PC-3 (cell line): Measurements from ENCODE around the gene SF3A2. TPM values are rescaled to one million over a fixed set of nuclear protein-coding genes. Genes with fewer than 3 reads are reported as not detected.

Experiments
- ATAC-seq: fragments of 200-7000 bp; cut with Tn5 transposase; 2 replicates; pipeline ENCODE4 v1.9.1; 2020; ENCODE audit warnings: mild to moderate bottlenecking, moderate library complexity
- BruUV-seq: library from RNA; stranded (reverse); fragments of 400-500 nt; replicated peaks from 2 replicates; lab custom pipeline; 2021; lab: Mats Ljungman, UMichigan
- CTCF ChIA-PET: fragments of 300-600 bp; sonication (Branson Sonifier 250); formaldehyde crosslinking; loops from one replicate; lab custom pipeline; 2022; ENCODE audit warnings: antibody characterized with exemption; lab: Charles Lee
- POLR2A ChIA-PET: fragments of 300-600 bp; sonication (Branson Sonifier 250); formaldehyde crosslinking; loops from one replicate; lab custom pipeline; 2022; ENCODE audit warnings: antibody characterized with exemption; ENCODE audit not compliant: unreplicated experiment; lab: Charles Lee
- DNase-seq: peaks from one replicate; pipeline ENCODE4 v3.0.0-alpha.2; 2015
- H2AFZ ChIP-seq: fragments of 300-600 bp; sonication (generic); 2 replicates; pipeline ENCODE4 v1.6.0; 2016; ENCODE audit warnings: antibody characterized with exemption, low read length
- H3F3A ChIP-seq: fragments of 300-600 bp; sonication (generic); one replicate; pipeline ENCODE4 v1.6.0; 2017; ENCODE audit warnings: antibody characterized with exemption, low read length, control low read depth, mild to moderate bottlenecking; ENCODE audit not compliant: unreplicated experiment
- H3K27ac ChIP-seq: fragments of 300-600 bp; sonication (generic); 2 replicates; pipeline ENCODE4 v1.5.1; 2016; ENCODE audit warnings: mild to moderate bottlenecking, low read length
- H3K27me3 ChIP-seq: fragments of 300-600 bp; sonication (generic); 2 replicates; pipeline ENCODE4 v1.6.1; 2016; ENCODE audit warnings: low read length, mixed read lengths
- H3K36me3 ChIP-seq: fragments of 300-600 bp; sonication (generic); 2 replicates; pipeline ENCODE4 v1.6.1; 2016; ENCODE audit warnings: low read depth, mixed run types, low read length, mixed read lengths
- H3K4me1 ChIP-seq: fragments of 300-600 bp; sonication (generic); 2 replicates; pipeline ENCODE4 v1.5.1; 2016; ENCODE audit warnings: low read length; ENCODE audit not compliant: insufficient read depth
- H3K4me2 ChIP-seq: fragments of 300-600 bp; sonication (generic); 2 replicates; pipeline ENCODE4 v1.6.0; 2016; ENCODE audit warnings: low read length
- H3K4me3 ChIP-seq: fragments of 300-600 bp; sonication (generic); 2 replicates; pipeline ENCODE4 v1.5.1; 2016; ENCODE audit warnings: mild to moderate bottlenecking, low read length, mixed read lengths
- H3K79me2 ChIP-seq: fragments of 300-600 bp; sonication (generic); 2 replicates; pipeline ENCODE4 v1.6.1; 2017; ENCODE audit warnings: low read length, mixed read lengths
- H3K9ac ChIP-seq: fragments of 300-600 bp; sonication (generic); 2 replicates; pipeline ENCODE4 v1.6.0; 2016; ENCODE audit warnings: mild to moderate bottlenecking, low read length
- H3K9me2 ChIP-seq: fragments of 300-600 bp; sonication (generic); replicated peaks from 2 replicates; pipeline ENCODE4 v1.6.1; 2016; ENCODE audit warnings: mixed run types, low read length, mixed read lengths
- H3K9me3 ChIP-seq: fragments of 300-600 bp; sonication (generic); 2 replicates; pipeline ENCODE4 v1.6.1; 2016; ENCODE audit warnings: low read length, mixed read lengths
- H4K20me1 ChIP-seq: fragments of 300-600 bp; sonication (generic); 2 replicates; pipeline ENCODE4 v1.6.1; 2016; ENCODE audit warnings: low read length, mixed read lengths
- EZH2 ChIP-seq: fragments of 300-600 bp; sonication (generic); IDR thresholded peaks from one replicate; pipeline ENCODE4 v1.6.1; 2017; ENCODE audit warnings: antibody characterized with exemption, mild to moderate bottlenecking, low read length; ENCODE audit not compliant: unreplicated experiment
- EZH2phosphoT487 ChIP-seq: fragments of 300-600 bp; sonication (generic); IDR thresholded peaks from 2 replicates; pipeline ENCODE4 v1.6.1; 2018; ENCODE audit warnings: mild to moderate bottlenecking, antibody characterized with exemption, low read length, borderline replicate concordance
- intact Hi-C: fragments of 100-400 bp; cut with micrococcal nuclease; formaldehyde crosslinking; loops from 2 replicates; pipeline ENCODE4 v1.9.0; 2023
- total RNA-seq: library from RNA; depleted of rRNA; stranded (reverse); fragments of >200 nt; gene quantifications from 2 replicates; pipeline ENCODE4 v1.2.3, GENCODE V29; 2014
- TF ChIP-seq, protein P1 (sequence below): fragments of 300-600 bp; sonication (generic); conservative IDR thresholded peaks from 2 replicates; pipeline ENCODE4 v1.5.1; 2017; ENCODE audit warnings: antibody characterized with exemption, low read depth, mild to moderate bottlenecking, low read length

SF3A2 gene
- total RNA-seq, 1 experiment from 2014 or later, result 55.5 TPM

DNA sequence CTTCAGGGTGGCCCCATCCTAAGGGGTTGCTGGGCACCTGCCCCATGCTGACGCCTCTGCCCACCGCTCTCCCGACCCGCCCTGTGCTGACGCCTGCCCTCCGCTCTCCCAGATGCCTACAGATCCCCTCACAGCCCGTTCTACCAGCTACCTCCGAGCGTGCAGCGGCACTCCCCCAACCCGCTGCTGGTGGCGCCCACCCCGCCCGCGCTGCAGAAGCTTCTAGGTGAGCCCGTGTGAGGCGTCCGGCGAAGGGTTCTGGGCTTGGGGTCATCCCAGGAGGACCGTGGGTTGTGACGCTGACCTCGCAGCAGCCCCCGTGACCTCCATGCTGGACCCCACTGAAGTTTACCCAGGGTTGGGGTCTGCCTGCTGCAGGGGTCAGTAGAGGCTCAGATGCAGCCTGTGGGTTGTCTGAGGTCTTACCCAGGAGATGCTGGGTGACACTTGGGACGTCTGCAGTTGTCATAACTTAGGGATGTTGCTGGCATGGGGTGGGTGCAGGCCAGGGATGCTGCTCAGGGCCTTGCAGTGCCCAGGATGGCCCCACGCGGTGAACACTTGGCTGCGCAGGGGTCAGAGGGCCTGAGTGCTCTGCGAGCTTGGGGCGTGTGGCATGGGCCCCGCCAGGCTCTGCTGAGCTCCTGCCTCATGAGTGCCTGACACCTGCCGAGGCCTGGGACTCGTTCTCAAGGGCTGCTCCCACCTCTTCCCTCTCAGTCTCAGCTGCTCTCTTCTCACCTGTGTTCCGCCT is 25.5 kb upstream of the SF3A2 start:
- CTCF ChIA-PET, result no interaction called here
- no peak overlapping the region for H3K9ac ChIP-seq
- TF ChIP-seq, protein P1, sequence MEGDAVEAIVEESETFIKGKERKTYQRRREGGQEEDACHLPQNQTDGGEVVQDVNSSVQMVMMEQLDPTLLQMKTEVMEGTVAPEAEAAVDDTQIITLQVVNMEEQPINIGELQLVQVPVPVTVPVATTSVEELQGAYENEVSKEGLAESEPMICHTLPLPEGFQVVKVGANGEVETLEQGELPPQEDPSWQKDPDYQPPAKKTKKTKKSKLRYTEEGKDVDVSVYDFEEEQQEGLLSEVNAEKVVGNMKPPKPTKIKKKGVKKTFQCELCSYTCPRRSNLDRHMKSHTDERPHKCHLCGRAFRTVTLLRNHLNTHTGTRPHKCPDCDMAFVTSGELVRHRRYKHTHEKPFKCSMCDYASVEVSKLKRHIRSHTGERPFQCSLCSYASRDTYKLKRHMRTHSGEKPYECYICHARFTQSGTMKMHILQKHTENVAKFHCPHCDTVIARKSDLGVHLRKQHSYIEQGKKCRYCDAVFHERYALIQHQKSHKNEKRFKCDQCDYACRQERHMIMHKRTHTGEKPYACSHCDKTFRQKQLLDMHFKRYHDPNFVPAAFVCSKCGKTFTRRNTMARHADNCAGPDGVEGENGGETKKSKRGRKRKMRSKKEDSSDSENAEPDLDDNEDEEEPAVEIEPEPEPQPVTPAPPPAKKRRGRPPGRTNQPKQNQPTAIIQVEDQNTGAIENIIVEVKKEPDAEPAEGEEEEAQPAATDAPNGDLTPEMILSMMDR, result no peak
- POLR2A ChIA-PET, result no interaction called here
- no peak for DNase-seq
- H3K4me1 ChIP-seq, result no peaks in the 10 kb centered on the region
- no peak overlapping the region for H3K4me3 ChIP-seq
- no peaks in the 10 kb centered on the region for H3F3A ChIP-seq
- no peaks in the 10 kb centered on the region for H3K27me3 ChIP-seq
- H2AFZ ChIP-seq, result no peak overlapping the region
- no TSS peak for BruUV-seq
- no peak overlapping the region for H3K4me2 ChIP-seq
- H3K79me2 ChIP-seq, result no peaks in the 10 kb centered on the region
- H3K36me3 ChIP-seq, result peaks cover 5% of the 10 kb centered on the region; the same call in 1 of the 2 replicates
- H3K9me3 ChIP-seq, result no peaks in the 10 kb centered on the region
- no peaks in the 10 kb centered on the region for H4K20me1 ChIP-seq
- no peak overlapping the region for H3K27ac ChIP-seq
- H3K9me2 ChIP-seq, result no peaks in the 10 kb centered on the region
- intact Hi-C loops, result no loop called here
- ATAC-seq, result no peak

GRCh38 chr19:2212861-2213711 is 23.5 kb upstream of the SF3A2 start:
- BruUV-seq, result no TSS peak
- Histone ChIP-seq H3K9ac (no peak overlapping the region), H3K9me3 (no peaks in the 10 kb centered on the region), H3K79me2 (no peaks in the 10 kb centered on the region), H3F3A (no peaks in the 10 kb centered on the region), H3K4me3 (no peak overlapping the region), H3K27me3 (no peaks in the 10 kb centered on the region), H2AFZ (no peak overlapping the region), H3K36me3 (peaks cover 5% of the 10 kb centered on the region; the same call in 1 of the 2 replicates), H3K9me2 (no peaks in the 10 kb centered on the region), H3K27ac (no peak overlapping the region), H4K20me1 (no peaks in the 10 kb centered on the region), H3K4me1 (no peaks in the 10 kb centered on the region), H3K4me2 (no peak overlapping the region)
- ChIA-PET CTCF (no interaction called here), POLR2A (no interaction called here)
- ATAC-seq (peak; percentile 54; the same call in 1 of the 2 replicates), DNase-seq (no peak)
- intact Hi-C loops, result no loop called here
- TF ChIP-seq EZH2phosphoT487 (no peak), EZH2 (no peak)

DNA sequence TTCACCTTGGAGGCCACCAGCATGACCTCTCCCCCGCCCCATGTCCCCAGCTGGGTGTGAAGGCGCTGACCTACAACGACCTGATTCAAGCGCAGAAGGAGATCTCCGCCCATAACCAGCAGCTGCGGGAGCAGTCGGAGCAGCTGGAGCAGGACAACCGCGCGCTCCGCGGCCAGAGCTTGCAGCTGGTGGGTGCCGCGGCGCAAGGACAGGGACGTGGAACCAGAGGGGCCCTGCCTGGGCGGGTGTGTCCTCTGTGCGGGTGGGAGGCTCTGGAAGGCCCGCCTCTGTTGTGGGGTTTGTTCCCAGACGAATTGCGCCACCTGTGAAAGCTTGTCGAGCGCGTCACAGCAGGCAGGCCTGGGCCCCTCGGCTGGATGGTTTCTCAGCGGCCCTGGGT is 22.8 kb upstream of the SF3A2 start:
- ATAC-seq (no peak), DNase-seq (no peak)
- Histone ChIP-seq H3K27ac (no peak overlapping the region), H3K4me2 (no peak overlapping the region), H3K9me3 (no peaks in the 10 kb centered on the region), H3K27me3 (no peaks in the 10 kb centered on the region), H3K4me3 (no peak overlapping the region), H3K9me2 (no peaks in the 10 kb centered on the region), H4K20me1 (no peaks in the 10 kb centered on the region), H3K36me3 (peaks cover 5% of the 10 kb centered on the region; the same call in 1 of the 2 replicates), H3K9ac (no peak overlapping the region), H2AFZ (no peak overlapping the region), H3F3A (no peaks in the 10 kb centered on the region), H3K4me1 (no peaks in the 10 kb centered on the region), H3K79me2 (no peaks in the 10 kb centered on the region)
- CTCF ChIA-PET, result no interaction called here
- intact Hi-C loops, result no loop called here
- BruUV-seq, result no TSS peak
- POLR2A ChIA-PET, result no interaction called here
- TF ChIP-seq, protein P1, result no peak
- no peak for TF ChIP-seq EZH2
